ENCODE data around the gene NHLRC4. TPM values are rescaled to one million over a fixed set of nuclear protein-coding genes. Genes with fewer than 3 reads are reported as not detected.

Gene NHLRC4
- total RNA-seq = 0.65 and 2.0 TPM in 2 replicates

GRCh38 chr16:566475-567372, at the start of gene NHLRC4:
Gene NHLRC4, plus strand, starts transcription at chr16:567005. Its CDS starts 1,043 bp downstream, at chr16:568048.

GRCh38 chr16:527015-527903, 39.5 kb upstream of the NHLRC4 start, which contains the start of gene CAPN15:
Gene CAPN15, plus strand, starts transcription at chr16:527712. Its CDS starts 19,127 bp downstream, at chr16:546839.

DNA sequence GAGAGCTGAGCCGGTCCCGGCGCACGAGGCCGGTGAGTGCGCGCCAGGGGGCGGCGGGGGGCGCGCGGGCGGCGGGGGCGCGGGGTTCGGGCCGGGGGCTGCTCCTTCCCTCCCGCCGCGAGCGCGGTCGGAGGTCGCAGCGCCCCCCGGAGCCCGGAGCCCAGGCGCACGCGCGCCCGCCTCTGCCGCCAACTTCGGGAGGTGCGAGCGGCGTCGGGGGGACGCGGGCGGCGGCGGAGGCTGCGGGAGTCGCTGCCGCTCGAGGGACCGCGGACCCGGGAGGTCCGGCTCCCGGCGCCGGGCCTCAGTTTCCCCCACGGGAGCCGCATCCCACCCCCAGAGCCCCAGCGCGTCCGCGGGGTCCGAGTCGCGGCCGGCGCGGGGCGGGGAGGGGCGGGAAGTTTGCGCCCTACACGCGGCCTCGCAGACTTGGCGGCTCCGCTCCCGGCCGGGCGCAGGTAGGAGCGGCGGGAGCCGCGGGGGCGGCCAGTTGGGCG, 6.6 kb upstream of the NHLRC4 start, which contains the start of gene PRR35:
Gene PRR35 (plus strand): TSS at position 191 of the 497 bp plus-strand sequence. CDS start 2,901 bp downstream, outside the sequence.

DNA sequence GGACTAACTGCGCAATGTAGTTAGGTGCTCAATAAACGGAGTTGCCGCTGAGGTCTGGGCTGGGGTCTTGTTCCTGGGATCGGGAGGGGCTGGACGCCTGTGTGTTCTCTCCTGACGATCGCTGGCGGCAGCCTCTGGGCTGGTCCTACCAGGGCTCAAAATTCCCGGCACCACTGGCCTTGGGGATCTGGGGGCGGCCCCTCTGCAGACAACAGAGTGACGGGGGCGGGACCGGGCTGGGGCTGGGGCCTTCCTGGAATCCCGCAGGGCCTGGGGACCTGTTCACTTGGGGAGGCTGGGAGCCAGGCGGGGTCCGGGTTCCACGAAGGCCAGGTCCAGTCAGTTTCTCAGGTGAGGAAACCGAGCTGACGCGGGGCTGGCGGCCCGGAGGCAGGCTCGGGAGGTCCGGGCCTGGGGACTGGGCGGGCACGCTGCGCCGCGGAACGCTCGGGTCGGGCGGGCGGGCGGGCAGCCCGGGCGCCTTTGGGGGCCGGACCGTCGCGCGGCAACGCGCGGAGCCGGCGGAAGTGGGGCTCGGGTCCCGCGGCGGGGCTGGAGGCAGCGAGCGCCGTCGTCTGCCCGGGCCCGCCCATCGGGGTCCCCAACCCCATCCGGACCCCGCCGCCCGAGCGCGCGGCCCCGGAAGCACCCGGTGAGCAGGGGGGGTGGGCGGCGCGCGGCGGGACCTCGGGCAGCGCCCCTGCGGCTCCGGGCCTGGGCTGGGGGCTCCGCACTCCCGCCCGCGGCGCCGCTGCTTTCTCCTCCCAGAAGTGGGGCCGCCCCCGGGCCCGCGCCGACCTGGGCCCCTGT, 2.8 kb downstream of the NHLRC4 start, which contains the start of gene PIGQ:
Gene PIGQ (plus strand): TSS at position 524 of the 810 bp plus-strand sequence. CDS start 4,107 bp downstream, outside the sequence.

DNA sequence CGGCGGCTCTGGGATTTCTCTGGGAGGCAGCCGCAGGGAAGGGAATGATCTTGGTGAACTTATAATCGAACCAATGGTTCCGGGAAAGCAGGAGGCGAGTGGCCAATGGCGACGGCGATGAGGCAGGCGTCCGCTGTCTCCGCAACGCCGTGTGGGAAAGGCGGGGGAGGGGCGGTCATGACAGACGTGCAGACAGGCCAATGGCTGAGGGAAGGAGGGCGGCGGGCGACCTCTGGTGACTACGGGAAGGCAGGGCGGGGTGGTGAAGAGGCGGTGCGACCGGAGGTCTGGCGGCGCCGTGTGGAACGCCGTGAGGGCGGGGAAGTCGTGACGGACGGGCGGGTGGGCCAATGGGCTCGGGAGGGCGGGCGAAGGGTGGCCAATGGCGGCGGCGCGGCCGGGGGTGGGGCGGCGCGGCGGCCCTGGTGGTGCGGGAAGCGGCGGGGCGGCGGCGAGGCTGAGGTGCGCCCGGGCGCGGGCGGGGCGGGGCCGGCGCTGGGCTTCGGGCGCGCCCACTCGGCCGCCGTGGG, 22.9 kb downstream of the NHLRC4 start, which contains the start of gene RAB40C:
Gene RAB40C (plus strand): TSS at position 409 of the 530 bp plus-strand sequence. CDS start 226 bp downstream, outside the sequence.

Other genes starting within 250 kb of the NHLRC4 start
- gene AXIN1, start 214.3 kb upstream of the NHLRC4 start, total RNA-seq = 23.5 and 27.3 TPM in 2 replicates
- 173 and 194 TPM in 2 replicates for gene MRPL28, start 196.5 kb upstream of the NHLRC4 start, total RNA-seq
- gene PGAP6, start 185.0 kb upstream of the NHLRC4 start, total RNA-seq = 67.5 and 116 TPM in 2 replicates
- 138 and 142 TPM in 2 replicates for gene NME4, start 169.8 kb upstream of the NHLRC4 start, total RNA-seq
- 23.1 and 55.1 TPM in 2 replicates for gene DECR2, start 165.1 kb upstream of the NHLRC4 start, total RNA-seq
- 23.1 and 40.3 TPM in 2 replicates for gene RAB11FIP3, start 141.4 kb upstream of the NHLRC4 start, total RNA-seq
- 49.4 and 70.6 TPM in 2 replicates for gene CAPN15, start 39.3 kb upstream of the NHLRC4 start, total RNA-seq
- gene PRR35, start 6.6 kb upstream of the NHLRC4 start, total RNA-seq = not detected in 2 replicates
- 53.0 and 88.0 TPM in 2 replicates for gene PIGQ, start 3.0 kb downstream of the NHLRC4 start, total RNA-seq
- gene RAB40C, start 23.1 kb downstream of the NHLRC4 start, total RNA-seq = 21.8 and 22.3 TPM in 2 replicates
- under 0.01 and 0.13 TPM in 2 replicates for gene WFIKKN1, start 64.0 kb downstream of the NHLRC4 start, total RNA-seq
- gene METTL26, start 69.3 kb downstream of the NHLRC4 start, total RNA-seq = 175 and 248 TPM in 2 replicates
- 31.0 and 32.3 TPM in 2 replicates for gene MCRIP2, start 74.8 kb downstream of the NHLRC4 start, total RNA-seq
- gene WDR90, start 82.4 kb downstream of the NHLRC4 start, total RNA-seq = 18.6 and 23.1 TPM in 2 replicates
- gene RHOT2, start 101.1 kb downstream of the NHLRC4 start, total RNA-seq = 72.5 and 93.6 TPM in 2 replicates
- 0.16 and 2.9 TPM in 2 replicates for gene RHBDL1, start 108.7 kb downstream of the NHLRC4 start, total RNA-seq
- gene STUB1, start 113.4 kb downstream of the NHLRC4 start, total RNA-seq = 129 and 192 TPM in 2 replicates
- gene JMJD8, start 117.3 kb downstream of the NHLRC4 start, total RNA-seq = 115 and 120 TPM in 2 replicates
- 15.6 and 21.7 TPM in 2 replicates for gene WDR24, start 123.4 kb downstream of the NHLRC4 start, total RNA-seq
- gene FBXL16, start 138.8 kb downstream of the NHLRC4 start, total RNA-seq = under 0.01 and 1.4 TPM in 2 replicates
- 125 and 152 TPM in 2 replicates for gene METRN, start 148.1 kb downstream of the NHLRC4 start, total RNA-seq
- gene ANTKMT, start 154.1 kb downstream of the NHLRC4 start, total RNA-seq = 44.2 and 47.8 TPM in 2 replicates
- gene CCDC78, start 159.4 kb downstream of the NHLRC4 start, total RNA-seq = 1.6 and 2.3 TPM in 2 replicates
- gene HAGHL, start 160.1 kb downstream of the NHLRC4 start, total RNA-seq = 15.6 and 26.5 TPM in 2 replicates
- 32.9 and 37.4 TPM in 2 replicates for gene CIAO3, start 174.0 kb downstream of the NHLRC4 start, total RNA-seq
- gene MSLN, start 193.7 kb downstream of the NHLRC4 start, total RNA-seq = 15.0 and 41.1 TPM in 2 replicates
- gene RPUSD1, start 221.4 kb downstream of the NHLRC4 start, total RNA-seq = 34.1 and 48.1 TPM in 2 replicates
- 8.7 and 39.1 TPM in 2 replicates for gene CHTF18, start 221.6 kb downstream of the NHLRC4 start, total RNA-seq
- gene GNG13, start 233.7 kb downstream of the NHLRC4 start, total RNA-seq = not detected in 2 replicates